ENCODE measurements around the gene SPATA46. TPM values are rescaled to one million over a fixed set of nuclear protein-coding genes. Genes with fewer than 3 reads are reported as not detected.

SPATA46 gene
- total RNA-seq, 4 donors from 2014 or later: not detected

DNA sequence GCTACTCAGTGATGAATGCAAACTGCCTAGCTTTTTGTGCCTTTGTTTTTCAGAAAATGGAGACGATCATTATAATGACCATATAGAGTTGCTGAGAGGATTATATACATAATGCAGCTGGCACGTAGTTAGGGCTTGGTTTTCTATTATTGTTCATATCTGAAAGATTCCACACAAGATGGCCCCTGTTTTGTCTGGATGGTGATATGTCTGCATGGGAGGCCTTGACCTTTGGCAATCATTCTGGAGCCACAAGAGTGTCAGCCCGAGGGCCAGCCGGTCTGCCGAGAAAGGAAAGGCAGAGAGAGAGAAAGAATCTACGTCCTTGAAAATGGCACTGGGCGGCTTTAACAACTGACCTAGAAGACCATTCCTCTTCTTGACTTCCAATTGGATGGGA, 41.0 kb upstream of the SPATA46 start:
- intact Hi-C loops (cut with DNase I): no loop called here
- no peak overlapping the region for H3K4me3 ChIP-seq (replicated peaks in 1 of 3)

DNA sequence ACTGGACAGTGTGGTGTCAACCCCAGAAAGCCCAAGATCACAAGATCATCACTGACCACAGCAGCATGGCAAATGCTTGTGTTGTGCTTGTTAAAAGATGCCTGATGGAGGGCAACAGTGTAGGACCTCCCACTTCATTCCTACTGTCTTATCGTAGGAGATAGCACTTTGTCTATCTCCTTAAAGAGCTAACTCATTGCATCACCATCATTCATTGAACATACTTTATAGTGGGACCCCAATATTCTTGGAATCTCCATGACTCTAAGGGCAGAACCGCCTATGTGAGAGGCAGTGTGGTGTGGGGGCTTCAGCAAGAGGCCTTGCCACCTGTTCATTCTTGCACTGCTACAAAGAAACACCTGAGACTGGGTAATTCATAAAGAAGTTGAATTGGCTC, 40.3 kb upstream of the SPATA46 start:
- Histone ChIP-seq H3K27me3 (no peaks in the 10 kb centered on the region), H3K36me3 (no peaks in the 10 kb centered on the region), H3K4me1 (no peaks in the 10 kb centered on the region), H3K4me3 (replicated peaks in 1 of 3) (no peak overlapping the region), H3K27ac (no peak overlapping the region), H3K9me3 (no peaks in the 10 kb centered on the region)
- 94 to 97% methylated on average over 2 of the region's 2 CpGs for WGBS, 2 donors
- TF ChIP-seq, protein P1, sequence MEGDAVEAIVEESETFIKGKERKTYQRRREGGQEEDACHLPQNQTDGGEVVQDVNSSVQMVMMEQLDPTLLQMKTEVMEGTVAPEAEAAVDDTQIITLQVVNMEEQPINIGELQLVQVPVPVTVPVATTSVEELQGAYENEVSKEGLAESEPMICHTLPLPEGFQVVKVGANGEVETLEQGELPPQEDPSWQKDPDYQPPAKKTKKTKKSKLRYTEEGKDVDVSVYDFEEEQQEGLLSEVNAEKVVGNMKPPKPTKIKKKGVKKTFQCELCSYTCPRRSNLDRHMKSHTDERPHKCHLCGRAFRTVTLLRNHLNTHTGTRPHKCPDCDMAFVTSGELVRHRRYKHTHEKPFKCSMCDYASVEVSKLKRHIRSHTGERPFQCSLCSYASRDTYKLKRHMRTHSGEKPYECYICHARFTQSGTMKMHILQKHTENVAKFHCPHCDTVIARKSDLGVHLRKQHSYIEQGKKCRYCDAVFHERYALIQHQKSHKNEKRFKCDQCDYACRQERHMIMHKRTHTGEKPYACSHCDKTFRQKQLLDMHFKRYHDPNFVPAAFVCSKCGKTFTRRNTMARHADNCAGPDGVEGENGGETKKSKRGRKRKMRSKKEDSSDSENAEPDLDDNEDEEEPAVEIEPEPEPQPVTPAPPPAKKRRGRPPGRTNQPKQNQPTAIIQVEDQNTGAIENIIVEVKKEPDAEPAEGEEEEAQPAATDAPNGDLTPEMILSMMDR (IDR thresholded peaks at IDR 0.05): no peak
- no peak for TF ChIP-seq POLR2A (IDR thresholded peaks at IDR 0.05)
- intact Hi-C loops (cut with DNase I): no loop called here
- no peak for DNase-seq

More for the DNA sequence above, 41.0 kb upstream of the SPATA46 start:
- no peaks in the 10 kb centered on the region for H3K4me1 ChIP-seq
- 93 to 95% methylated on average over 7 of the region's 7 CpGs for WGBS, 2 donors
- TF ChIP-seq, protein P1 (IDR thresholded peaks at IDR 0.05): no peak
- no peak for TF ChIP-seq POLR2A (IDR thresholded peaks at IDR 0.05)
- no peaks in the 10 kb centered on the region for H3K27me3 ChIP-seq
- DNase-seq: no peak
- H3K27ac ChIP-seq: no peak overlapping the region
- H3K36me3 ChIP-seq: no peaks in the 10 kb centered on the region
- no peaks in the 10 kb centered on the region for H3K9me3 ChIP-seq

- no peak for TF ChIP-seq POLR2A (IDR thresholded peaks at IDR 0.05)
- TF ChIP-seq, protein P1 (IDR thresholded peaks at IDR 0.05): no peak
- Histone ChIP-seq H3K4me3 (replicated peaks in 1 of 3) (no peak overlapping the region), H3K27ac (no peak overlapping the region), H3K9me3 (no peaks in the 10 kb centered on the region), H3K4me1 (no peaks in the 10 kb centered on the region), H3K36me3 (no peaks in the 10 kb centered on the region), H3K27me3 (no peaks in the 10 kb centered on the region)
- intact Hi-C loops (cut with DNase I): no loop called here
- no peak for DNase-seq
These were observed 39.6 kb upstream of the SPATA46 start for GRCh38 chr1:162416215-162416614.

DNA sequence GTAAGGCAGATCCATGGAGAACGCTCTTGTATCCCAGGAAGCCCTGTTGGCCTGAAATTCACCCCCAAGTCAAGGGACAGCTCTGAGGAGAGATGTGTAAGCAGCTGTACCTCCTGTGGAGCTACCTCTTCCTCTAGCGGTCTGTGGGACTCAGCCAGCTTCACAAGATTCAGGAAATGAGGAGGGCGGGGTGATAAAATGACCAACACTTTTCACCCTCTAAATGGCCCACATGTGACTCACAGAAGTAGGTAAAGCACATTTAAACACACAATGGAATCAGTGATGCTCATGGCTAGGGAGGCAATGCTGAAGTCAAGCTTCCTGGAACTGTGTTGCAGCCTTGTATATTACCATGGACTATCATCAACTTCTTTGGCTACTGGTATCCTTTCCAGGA, 35.3 kb upstream of the SPATA46 start, which contains the start of gene SH2D1B:
SH2D1B (minus strand) TSS at position 135 of the 400 bp plus-strand sequence; CDS start at position 15, 120 bp downstream.
- Histone ChIP-seq H3K4me1 (no peaks in the 10 kb centered on the region), H3K4me3 (replicated peaks in 1 of 3) (no peak within 1 kb of the TSS), H3K36me3 (no peaks in the 10 kb centered on the region), H3K9me3 (no peaks in the 10 kb centered on the region), H3K27ac (no peak within 1 kb of the TSS), H3K27me3 (no peaks in the 10 kb centered on the region)
- 75 to 85% methylated on average over 3 of the region's 3 CpGs for WGBS, 2 donors
- no peak for DNase-seq
- intact Hi-C loops (cut with DNase I): no loop called here
- TF ChIP-seq, protein P1 (IDR thresholded peaks at IDR 0.05): no peak
- no peak for TF ChIP-seq POLR2A (IDR thresholded peaks at IDR 0.05)

DNA sequence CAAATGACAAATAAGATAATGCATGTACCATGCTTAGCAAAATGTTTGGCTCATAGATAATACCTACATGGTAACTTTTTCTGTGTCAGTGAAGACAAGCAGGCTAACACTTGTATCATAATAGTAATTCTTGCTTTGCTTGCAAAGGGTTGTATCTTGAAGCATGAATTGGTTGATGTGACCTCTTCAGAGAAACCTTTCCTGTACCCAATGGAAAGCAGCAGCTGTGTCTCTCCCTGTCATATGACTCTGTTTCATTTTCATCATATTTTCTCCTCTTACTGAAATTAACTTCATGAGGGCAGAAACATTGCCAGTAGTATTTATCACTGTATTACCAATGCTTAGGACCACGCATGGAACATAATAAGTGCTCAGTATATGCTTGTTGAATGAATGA, 30.9 kb upstream of the SPATA46 start:
- no peak overlapping the region for H3K27ac ChIP-seq
- 90 to 97% methylated on average over 1 of the region's 1 CpG for WGBS, 2 donors
- DNase-seq: no peak
- no peaks in the 10 kb centered on the region for H3K4me1 ChIP-seq
- H3K4me3 ChIP-seq (replicated peaks in 1 of 3): no peak overlapping the region
- TF ChIP-seq, protein P1 (IDR thresholded peaks at IDR 0.05): no peak
- TF ChIP-seq POLR2A (IDR thresholded peaks at IDR 0.05): no peak
- H3K9me3 ChIP-seq: no peaks in the 10 kb centered on the region
- no peaks in the 10 kb centered on the region for H3K27me3 ChIP-seq
- intact Hi-C loops (cut with DNase I): no loop called here
- H3K36me3 ChIP-seq: no peaks in the 10 kb centered on the region
